GM19455 (cell line): Measurements from ENCODE around the gene DPPA3.
"Not testable (repeated sequence)": the region's sequence is repeated elsewhere in the genome, so short reads cannot be mapped to it uniquely, and the experiment has no call there.

ENCODE experiments used
- ATAC-seq: cut with Tn5 transposase; IDR thresholded peaks from one replicate; pipeline ENCODE4 v1.9.1; 2021; ENCODE audit not compliant: unreplicated experiment

DPPA3 gene

GRCh38 chr12:7711133-7711532 is at the start of gene DPPA3:
DPPA3 (plus strand) TSS chr12:7711433; CDS start chr12:7711571, 138 bp downstream.
- no peak for ATAC-seq

DNA sequence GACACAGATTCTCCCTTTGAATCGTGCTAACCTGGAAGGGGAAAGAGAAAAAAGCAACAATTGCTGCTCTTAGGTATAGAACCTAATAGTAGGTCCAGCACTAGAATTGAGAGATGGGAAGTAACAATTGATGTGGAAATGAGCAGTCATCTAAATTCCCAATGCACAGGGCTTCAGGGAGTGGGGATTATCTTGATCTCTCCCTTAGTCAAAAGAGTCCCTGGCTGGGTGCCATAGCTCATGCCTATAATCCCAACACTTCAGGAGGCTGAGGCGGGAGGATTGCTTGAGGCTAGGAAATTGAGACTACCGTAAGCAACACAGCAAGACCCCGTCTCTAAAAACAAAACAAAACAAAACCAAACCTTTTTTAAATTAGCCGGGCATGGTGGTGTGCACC is 49.5 kb upstream of the DPPA3 start:
- no peak for ATAC-seq

GRCh38 chr12:7666595-7666994 is 44.6 kb upstream of the DPPA3 start:
- ATAC-seq = no peak

DNA sequence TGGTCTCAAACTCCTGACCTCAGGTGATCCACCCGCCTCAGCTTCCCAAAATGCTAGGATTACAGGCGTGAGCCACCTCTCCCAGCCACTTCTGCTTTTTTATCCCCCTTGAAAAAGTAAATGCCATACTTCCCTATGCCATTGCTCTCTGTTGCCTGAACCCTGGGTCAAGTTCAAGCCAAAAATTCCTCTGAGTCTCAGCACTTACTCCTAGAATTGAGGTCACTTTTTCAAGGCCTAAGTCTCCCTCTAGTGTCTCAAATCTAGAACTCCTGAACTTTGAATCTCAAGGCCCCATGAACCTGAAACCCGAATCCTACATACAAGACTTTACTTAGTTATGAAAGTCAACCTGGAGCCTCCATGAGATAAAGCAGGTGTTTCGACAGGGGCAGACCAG is 44.1 kb upstream of the DPPA3 start:
- ATAC-seq = no peak

DNA sequence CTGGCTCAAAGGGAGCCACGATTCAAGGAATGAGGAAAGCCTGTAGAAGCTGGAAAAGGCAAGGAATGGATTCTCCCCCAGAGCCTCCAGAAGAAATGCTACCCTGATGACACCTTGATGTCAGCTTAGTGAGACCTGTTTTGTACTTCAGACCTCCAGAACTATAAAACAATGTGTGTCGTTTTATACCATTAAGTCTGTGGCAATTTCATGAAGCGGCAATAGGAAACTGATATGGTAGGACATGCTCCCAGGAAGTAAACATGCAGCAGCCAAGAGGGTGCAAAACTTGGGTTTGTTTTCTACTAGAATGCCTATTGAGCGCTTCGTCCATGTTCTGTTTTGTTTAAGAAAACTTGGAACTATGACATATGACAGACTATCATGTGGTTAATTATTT is 43.1 kb upstream of the DPPA3 start:
- no peak for ATAC-seq

DNA sequence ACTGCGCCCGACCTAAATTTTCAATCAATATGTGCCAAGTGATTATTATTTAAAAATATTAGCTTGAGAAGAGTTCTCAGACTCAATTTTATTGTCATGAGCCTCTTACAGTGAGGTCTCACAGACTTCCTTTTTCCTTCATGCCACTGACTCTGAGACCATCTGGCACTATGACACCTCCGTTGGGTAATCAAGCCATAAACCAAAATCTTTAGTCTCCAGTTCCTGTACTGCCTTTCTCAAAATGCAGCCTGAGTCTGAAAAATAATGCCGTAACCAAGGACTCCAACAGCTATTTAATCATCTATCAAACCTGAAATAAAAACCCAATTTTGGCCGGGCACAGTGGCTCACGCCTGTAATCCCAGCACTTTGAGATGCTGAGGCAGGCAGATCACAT is 35.8 kb upstream of the DPPA3 start:
- ATAC-seq = not testable (repeated sequence)

DNA sequence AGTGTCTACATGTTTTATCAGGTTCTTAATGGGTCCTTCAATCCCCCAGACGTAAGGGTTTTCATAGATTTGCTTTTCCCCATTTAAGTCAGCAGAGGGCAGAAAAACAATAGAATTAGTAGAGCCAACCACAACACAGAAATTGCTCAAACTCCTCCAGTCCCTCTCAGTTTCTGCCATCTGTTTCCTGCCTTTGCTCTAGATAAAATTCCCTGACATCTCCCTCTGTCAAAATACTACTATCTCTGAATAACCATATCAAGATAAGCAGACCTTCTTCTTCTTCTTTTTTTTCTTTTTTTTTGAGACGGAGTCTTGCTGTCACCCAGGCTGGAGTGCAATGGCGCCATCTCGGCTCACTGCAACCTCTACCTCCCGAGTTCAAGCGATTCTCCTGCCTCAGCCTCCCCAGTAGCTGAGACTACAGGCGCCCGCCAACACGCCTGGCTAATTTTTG is 33.8 kb upstream of the DPPA3 start:
- not testable (repeated sequence) for ATAC-seq

DNA sequence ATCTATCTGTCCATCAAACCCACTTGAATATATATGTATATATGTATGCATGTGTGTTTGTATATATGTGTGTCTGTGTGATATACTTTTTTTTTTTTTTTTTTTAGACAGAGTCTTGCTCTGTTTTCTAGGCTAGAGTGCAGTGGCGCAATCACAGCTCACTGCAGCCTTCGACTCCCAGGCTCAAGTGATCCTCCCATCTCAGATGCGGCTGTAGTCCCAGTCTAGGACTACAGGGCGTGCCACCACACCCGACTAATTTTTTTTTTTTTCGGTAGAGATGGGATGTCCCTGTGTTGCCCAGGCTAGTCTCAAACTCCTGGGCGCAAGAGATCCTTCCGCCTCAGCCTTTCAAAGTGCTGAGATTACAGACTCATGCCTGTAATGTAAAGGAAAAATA is 32.5 kb upstream of the DPPA3 start:
- ATAC-seq = no peak

DNA sequence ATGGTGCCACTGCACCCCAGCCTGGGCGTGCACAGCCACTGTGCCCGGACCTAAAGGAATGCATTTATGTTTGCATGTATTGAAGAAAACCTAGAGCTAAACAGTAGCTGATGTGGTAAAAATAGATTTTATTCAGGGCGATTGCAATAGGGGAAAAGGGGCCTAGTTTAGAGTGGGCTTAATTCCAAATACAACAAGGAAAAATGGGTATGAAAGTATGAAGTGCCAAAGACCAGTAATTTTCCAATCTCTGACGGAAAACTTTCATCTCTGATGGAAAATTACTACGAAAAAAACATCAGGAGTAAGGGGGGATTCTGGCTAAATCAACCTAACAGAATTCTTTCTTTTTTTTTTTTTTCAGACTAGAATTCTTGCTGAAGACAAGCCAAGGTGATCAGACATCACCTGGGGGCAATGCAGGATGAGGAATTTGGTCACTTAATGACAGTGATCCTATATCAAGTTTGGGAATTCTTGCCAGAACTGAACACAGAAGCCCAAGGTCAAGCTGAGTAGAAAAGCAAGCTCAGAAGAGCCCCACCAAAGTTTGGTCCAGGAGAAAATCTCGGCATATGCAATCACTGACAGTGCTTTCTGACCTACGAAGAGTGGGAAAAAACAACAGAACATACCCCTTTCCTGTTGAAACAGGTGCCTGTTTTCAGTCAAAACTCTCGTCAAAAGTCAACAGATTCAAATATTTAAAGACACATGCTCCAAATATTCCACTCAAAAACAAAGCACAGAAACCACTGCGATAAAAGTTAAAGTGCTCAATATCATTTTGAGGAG is 31.8 kb upstream of the DPPA3 start:
- no peak for ATAC-seq

DNA sequence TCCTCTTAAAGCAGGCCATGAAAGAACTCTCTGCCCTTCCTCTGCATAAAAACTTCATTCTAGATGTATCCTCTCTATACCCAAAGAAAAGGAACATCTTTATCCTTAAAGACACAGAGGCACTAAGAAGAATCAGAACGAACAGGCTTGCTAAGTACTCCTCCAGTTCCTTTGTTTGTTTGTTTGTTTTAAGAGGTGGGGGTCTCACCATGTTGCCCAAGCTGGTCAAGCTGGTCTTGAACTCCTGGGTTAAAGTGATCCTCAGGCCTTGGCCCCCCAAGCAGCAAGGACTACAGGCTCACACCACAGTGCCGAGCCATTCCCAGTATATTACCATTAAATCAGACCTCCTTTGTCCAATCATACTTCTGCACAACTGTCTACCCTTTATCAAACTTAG is 29.7 kb upstream of the DPPA3 start:
- no peak for ATAC-seq

GRCh38 chr12:7693793-7694192 is 17.4 kb upstream of the DPPA3 start:
- no peak for ATAC-seq

GRCh38 chr12:7694556-7695236 is 16.5 kb upstream of the DPPA3 start:
- no peak for ATAC-seq

GRCh38 chr12:7695237-7695560 is 16.0 kb upstream of the DPPA3 start:
- no peak for ATAC-seq

GRCh38 chr12:7695566-7696197 is 15.6 kb upstream of the DPPA3 start, which contains the start of gene GDF3:
GDF3 (minus strand) TSS chr12:7695775; CDS start chr12:7695728, 47 bp downstream.
- no peak for ATAC-seq

GRCh38 chr12:7705846-7706245 is 5.4 kb upstream of the DPPA3 start:
- no peak for ATAC-seq

- ATAC-seq = no peak
Measured at GRCh38 chr12:7709969-7710675, 1.1 kb upstream of the DPPA3 start.

DNA sequence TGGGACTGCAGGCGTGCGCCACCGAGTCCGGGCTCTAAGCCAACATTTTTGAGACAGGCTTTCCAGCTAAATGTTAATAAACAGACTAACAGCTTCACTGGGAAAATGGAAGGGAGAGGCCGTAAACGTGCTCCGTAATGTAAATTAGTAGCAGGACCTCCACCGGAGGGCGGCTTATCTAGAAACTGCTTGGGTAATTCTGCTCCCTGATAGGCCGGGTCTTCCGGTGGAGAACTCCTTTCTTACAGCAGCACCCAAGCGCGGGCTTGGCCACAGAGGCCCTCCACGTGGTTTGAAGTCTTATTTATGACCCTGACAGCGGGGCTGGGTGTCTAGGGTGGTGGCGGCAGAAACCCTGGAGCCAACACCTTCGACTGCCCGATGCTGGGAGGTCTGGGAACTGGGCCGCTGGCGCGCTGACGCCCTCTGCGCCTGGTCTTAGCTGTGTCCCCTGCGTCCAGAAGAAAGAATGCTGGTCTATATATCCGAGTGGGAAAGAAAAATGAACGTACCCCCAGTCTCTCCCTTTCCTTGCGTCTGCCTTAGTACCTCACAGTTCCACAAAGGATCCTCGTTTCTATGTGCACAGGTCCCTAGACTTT is 1.7 kb downstream of the DPPA3 start:
- ATAC-seq = no peak

GRCh38 chr12:7716381-7716780 is 5.1 kb downstream of the DPPA3 start:
- no peak for ATAC-seq

DNA sequence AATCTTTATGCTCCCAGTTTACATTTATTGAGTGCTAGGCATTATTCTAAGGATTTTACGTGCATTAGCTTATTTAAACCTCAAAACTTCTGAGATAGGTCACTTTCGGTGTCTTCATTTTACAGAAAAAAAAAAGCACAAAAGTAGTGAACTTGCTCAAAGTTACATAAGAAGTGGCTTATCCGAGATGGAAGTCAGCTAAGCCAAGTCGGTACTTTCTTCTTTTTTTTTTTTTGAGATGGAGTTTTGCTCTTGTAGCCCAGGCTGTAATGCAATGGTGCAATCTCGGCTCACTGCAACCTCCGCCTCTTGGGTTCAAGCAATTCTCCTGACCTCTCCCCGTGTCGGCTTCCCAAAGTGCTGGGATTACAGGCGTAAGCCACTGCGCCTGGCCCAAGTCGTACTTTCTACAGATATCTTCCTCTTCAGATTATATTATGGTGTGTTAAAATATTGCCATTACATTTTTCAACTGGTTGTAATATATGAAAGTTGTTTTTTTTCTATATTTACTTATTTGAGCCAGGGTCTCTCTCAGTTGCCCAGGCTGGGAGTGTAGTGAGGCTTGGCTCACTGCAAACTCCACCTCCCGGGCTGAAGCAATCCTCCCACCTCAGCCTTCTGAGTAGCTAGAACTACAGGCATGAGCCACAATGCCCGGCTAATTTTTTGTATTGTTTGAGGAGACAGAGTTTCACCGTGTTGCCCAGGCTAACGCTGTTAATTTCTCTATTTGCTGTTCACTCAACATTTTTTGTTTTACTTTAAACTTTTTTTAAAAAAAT is 8.9 kb downstream of the DPPA3 start:
- ATAC-seq = no peak

GRCh38 chr12:7723926-7724325 is 12.7 kb downstream of the DPPA3 start:
- no peak for ATAC-seq
